Aorta (tissue), 5 donors: ENCODE measurements around the gene SULT1C3. TPM values are rescaled to one million over a fixed set of nuclear protein-coding genes. Genes with fewer than 3 reads are reported as not detected.

ENCODE experiments used
- ATAC-seq: fragments of 200-7000 bp; cut with Tn5 transposase; one replicate; pipeline ENCODE4 v1.9.1; 2022; ENCODE audit warnings: moderate library complexity; ENCODE audit not compliant: low FRiP score
- DNase-seq, 2 donors: peaks; one replicate each; pipeline ENCODE4 v3.0.0-alpha.2; 2020
- H3K27ac ChIP-seq, 2 donors: one replicate each; pipeline ENCODE4 v1.5.1; 2013; ENCODE audit warnings: low read length in 2 of 2, mild to moderate bottlenecking in 2 of 2, moderate library complexity in 2 of 2, control low read depth in 1 of 2, inconsistent platforms in 1 of 2, low read depth in 1 of 2
- H3K27me3 ChIP-seq, 2 donors: one replicate each; pipeline ENCODE4 v1.6.1; 2013; ENCODE audit warnings: control low read depth in 1 of 2, low read length in 1 of 2, mild to moderate bottlenecking in 1 of 2, moderate library complexity in 1 of 2; ENCODE audit not compliant: insufficient read depth in 2 of 2, control insufficient read depth in 1 of 2
- H3K36me3 ChIP-seq, 2 donors: one replicate each; pipeline ENCODE4 v1.6.1; 2013; ENCODE audit warnings: control low read depth in 1 of 2, low read length in 1 of 2, mild to moderate bottlenecking in 1 of 2; ENCODE audit not compliant: insufficient read depth in 2 of 2, control insufficient read depth in 1 of 2
- H3K4me1 ChIP-seq, 2 donors: one replicate each; pipeline ENCODE4 v1.6.1; 2013; ENCODE audit warnings: low read length in 2 of 2, control low read depth in 1 of 2, mild to moderate bottlenecking in 1 of 2, moderate library complexity in 1 of 2; ENCODE audit not compliant: insufficient read depth in 2 of 2, control insufficient read depth in 1 of 2
- H3K4me3 ChIP-seq, 2 donors: one replicate each; pipeline ENCODE4 v1.5.1; 2013; ENCODE audit warnings: low read length in 2 of 2, control low read depth in 1 of 2, mild to moderate bottlenecking in 1 of 2
- H3K9me3 ChIP-seq: one replicate; pipeline ENCODE4 v1.6.1; 2013; ENCODE audit warnings: mild to moderate bottlenecking, low read length; ENCODE audit not compliant: control insufficient read depth
- WGBS, 2 donors: extraction: QIAGEN DNeasy Blood & Tissue Kit; methylation state at CpG; one replicate each; pipeline ENCODE4 v1.1.7; 2013; 5-methylcytosine and 5-hydroxymethylcytosine counted together
- intact Hi-C, 2 donors: fragments of 100-400 bp; cut with DNase I; formaldehyde crosslinking; loops; one replicate each; pipeline versions ENCODE4 v1.14.2 to v1.15.0; 2022
- polyA plus RNA-seq, 2 donors: library from polyadenylated mRNA; stranded (reverse); fragments of 200-250 nt; gene quantifications; one replicate each; pipeline ENCODE4 v1.2.3, GENCODE V29; 2013
- total RNA-seq, 2 donors: library from RNA; stranded (reverse); fragmentation: NEBNext Ultra II Directional; extraction: Animal tissue kit (Norgen Biotek cat#: 25700); gene quantifications; one replicate each; pipeline ENCODE4 v1.2.1, GENCODE V29; 2021
- donor health status: healthy with polysubstance abuse.
- donor health status: Bipolar disorder and iron deficiency.
- donor health status: DM: no; HTN: no; CAD: no.
- donor health status: DM: no; HTN: no; CAD: no.
- donor health status: DM: yes; HTN: yes; CAD: no.

Gene SULT1C3
- total and polyA plus RNA-seq, 4 donors: not detected

DNA sequence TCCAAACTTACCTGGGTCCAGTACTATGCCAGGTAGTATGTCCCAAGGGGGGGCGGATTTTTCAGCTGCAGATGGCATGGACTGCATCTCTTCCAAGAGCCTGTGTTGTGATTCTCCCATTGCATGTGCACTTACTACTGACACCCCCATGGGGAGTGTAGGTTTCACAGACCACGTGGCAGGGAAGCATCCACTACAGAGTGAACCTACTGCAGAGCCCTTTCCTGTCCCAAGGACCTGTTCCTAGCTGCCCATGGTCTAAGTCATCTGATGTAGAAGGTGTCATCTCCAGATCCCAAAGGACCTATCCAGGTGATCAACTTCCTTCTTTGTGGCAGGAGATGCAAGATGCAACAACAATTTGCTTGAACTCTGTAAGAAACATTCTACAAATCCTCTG lies 9.9 kb upstream of the SULT1C3 start:
- no peak overlapping the region for H3K4me3 ChIP-seq
- DNase-seq (no peak), ATAC-seq (no peak)
- 76 to 85% methylated on average over 2 of the region's 2 CpGs for WGBS, 2 donors
- H3K27me3 ChIP-seq: no peaks in the 10 kb centered on the region
- H3K36me3 ChIP-seq: no peaks in the 10 kb centered on the region
- intact Hi-C loops: no loop called here
- no peak overlapping the region for H3K27ac ChIP-seq
- no peaks in the 10 kb centered on the region for H3K9me3 ChIP-seq
- H3K4me1 ChIP-seq: no peaks in the 10 kb centered on the region

DNA sequence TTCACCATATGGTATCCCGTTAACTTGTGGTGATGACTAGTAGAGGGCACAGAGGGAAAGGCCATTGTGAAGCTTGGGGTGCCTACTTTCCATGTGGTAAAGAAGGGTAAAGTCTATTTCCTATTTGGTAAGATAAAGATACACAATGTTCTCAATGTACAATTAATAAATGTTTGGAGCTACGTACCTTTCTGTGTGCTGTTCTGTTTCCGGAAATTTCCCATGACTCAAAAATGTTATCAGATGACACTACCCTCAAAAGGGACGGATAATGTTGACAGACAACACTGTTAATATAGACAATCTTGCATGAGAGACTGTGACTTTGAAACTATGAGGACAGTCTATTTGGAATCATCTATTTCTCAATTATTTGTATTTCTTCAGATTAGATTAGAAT lies 4.2 kb upstream of the SULT1C3 start:
- Histone ChIP-seq H3K4me1 (no peaks in the 10 kb centered on the region), H3K9me3 (peaks cover 4% of the 10 kb centered on the region), H3K4me3 (no peak overlapping the region), H3K27ac (no peak overlapping the region), H3K27me3 (no peaks in the 10 kb centered on the region), H3K36me3 (no peaks in the 10 kb centered on the region)
- 83 to 88% methylated on average over 4 of the region's 4 CpGs for whole genome bisulfite sequencing, 2 donors
- intact Hi-C loops: no loop called here
- ATAC-seq: no peak
- no peak for DNase-seq

DNA sequence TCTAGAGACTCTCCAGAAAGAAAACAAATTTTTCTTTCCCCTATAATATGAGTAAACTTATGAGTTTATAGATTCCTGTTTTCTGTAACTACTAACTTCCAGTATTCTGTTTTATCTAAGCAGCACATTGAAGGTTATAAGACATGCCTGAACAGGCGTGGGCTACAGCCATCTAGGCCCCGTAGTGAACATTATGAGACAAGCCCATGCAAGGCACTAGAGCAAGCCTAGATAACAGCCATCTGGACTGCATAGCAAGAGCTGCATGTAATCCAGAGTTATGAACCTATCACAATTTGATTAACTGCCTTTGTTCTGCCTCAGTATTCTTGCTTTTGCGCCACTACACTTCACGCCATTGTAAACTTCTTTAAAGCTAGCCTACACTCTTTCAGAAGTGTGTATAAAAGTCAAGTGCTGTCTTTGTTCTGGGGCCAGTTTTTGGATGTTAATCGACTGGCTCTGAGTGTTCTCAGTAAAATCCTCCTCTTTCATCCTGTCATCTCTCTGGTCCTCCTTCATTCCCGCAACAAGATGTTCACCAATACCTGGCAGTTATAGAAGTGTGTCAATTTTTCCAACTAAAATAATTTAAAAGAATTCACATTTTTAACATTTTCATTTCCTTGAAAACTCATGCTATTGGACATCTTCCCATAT lies 3.0 kb upstream of the SULT1C3 start:
- H3K27me3 ChIP-seq: no peaks in the 10 kb centered on the region
- no peak for DNase-seq
- no peak for ATAC-seq
- H3K36me3 ChIP-seq: no peaks in the 10 kb centered on the region
- intact Hi-C loops: no loop called here
- H3K27ac ChIP-seq: no peak overlapping the region
- H3K4me1 ChIP-seq: no peaks in the 10 kb centered on the region
- WGBS, 2 donors: 88 to 90% methylated on average over 6 of the region's 6 CpGs
- H3K4me3 ChIP-seq: no peak overlapping the region
- H3K9me3 ChIP-seq: peaks cover 4% of the 10 kb centered on the region

- intact Hi-C loops: no loop called here
- H3K36me3 ChIP-seq: no peaks in the 10 kb centered on the region
- DNase-seq: no peak
- peaks cover 4% of the 10 kb centered on the region for H3K9me3 ChIP-seq
- H3K27me3 ChIP-seq: no peaks in the 10 kb centered on the region
- no peak overlapping the region for H3K27ac ChIP-seq
- 87 to 92% methylated on average over 5 of the region's 5 CpGs for WGBS, 2 donors
- no peak overlapping the region for H3K4me3 ChIP-seq
- no peak for ATAC-seq
- H3K4me1 ChIP-seq: no peaks in the 10 kb centered on the region
These were observed 1.2 kb downstream of the SULT1C3 start for GRCh38 chr2:108240966-108241365.

GRCh38 chr2:108243566-108243965 lies 3.8 kb downstream of the SULT1C3 start:
- Histone ChIP-seq H3K27me3 (no peaks in the 10 kb centered on the region), H3K27ac (no peak overlapping the region), H3K4me1 (no peaks in the 10 kb centered on the region), H3K9me3 (no peaks in the 10 kb centered on the region), H3K36me3 (no peaks in the 10 kb centered on the region), H3K4me3 (no peak overlapping the region)
- WGBS, 2 donors: 48 to 65% methylated on average over 1 of the region's 1 CpG
- DNase-seq: no peak
- intact Hi-C loops: no loop called here
- ATAC-seq: no peak

DNA sequence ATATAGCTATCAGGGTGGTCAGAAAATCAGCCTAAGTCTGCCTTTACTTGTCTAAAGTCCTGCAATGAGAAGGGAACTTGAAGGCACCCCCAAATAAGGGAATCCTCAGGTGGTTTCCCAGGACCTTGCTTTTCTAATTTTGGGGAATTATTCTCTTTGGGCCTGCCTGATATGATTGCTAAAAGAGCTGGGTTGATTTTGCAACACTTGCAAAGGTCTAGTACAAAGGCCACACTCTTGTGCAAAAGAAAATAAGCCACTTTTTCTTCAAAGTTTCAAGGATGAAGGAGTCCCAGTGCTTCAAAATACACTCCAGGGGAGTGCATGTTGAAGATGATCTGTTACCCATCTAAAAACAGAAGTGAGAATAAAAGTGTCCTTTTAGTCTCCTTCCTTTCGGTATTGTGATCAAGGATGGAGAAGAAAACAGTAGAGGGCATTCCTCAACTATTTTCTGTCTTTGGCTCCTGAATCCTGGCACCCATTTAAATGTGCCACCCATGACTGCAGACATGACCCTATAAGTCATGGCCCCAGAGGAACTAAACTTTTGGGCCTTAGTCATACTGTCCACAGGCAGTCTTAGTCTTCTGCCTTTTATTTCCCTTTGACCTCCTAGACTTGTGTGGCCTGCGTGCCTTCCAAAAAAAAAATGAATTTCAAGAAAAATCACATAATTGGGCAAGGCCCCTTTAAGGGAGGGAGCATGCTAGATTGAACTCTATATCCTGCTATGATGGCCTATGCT lies 5.1 kb downstream of the SULT1C3 start:
- Histone ChIP-seq H3K36me3 (no peaks in the 10 kb centered on the region), H3K27me3 (no peaks in the 10 kb centered on the region), H3K9me3 (no peaks in the 10 kb centered on the region), H3K4me3 (no peak overlapping the region), H3K4me1 (no peaks in the 10 kb centered on the region), H3K27ac (no peak overlapping the region)
- DNase-seq (no peak), ATAC-seq (peak; percentile 33)
- intact Hi-C loops: no loop called here
- WGBS, 2 donors: 87% methylated on average over 2 of the region's 2 CpGs

GRCh38 chr2:108253106-108253505 lies 13.3 kb downstream of the SULT1C3 start:
- Histone ChIP-seq H3K4me3 (no peak overlapping the region), H3K27ac (no peak overlapping the region), H3K36me3 (no peaks in the 10 kb centered on the region), H3K9me3 (no peaks in the 10 kb centered on the region), H3K27me3 (no peaks in the 10 kb centered on the region), H3K4me1 (no peaks in the 10 kb centered on the region)
- ATAC-seq: no peak
- no peak for DNase-seq
- intact Hi-C loops: no loop called here
- 2 to 4% methylated on average over 1 of the region's 1 CpG for WGBS, 2 donors

GRCh38 chr2:108257757-108258331 lies 18.1 kb downstream of the SULT1C3 start:
- Histone ChIP-seq H3K4me3 (no peak overlapping the region), H3K36me3 (no peaks in the 10 kb centered on the region), H3K9me3 (no peaks in the 10 kb centered on the region), H3K27me3 (no peaks in the 10 kb centered on the region), H3K27ac (no peak overlapping the region), H3K4me1 (no peaks in the 10 kb centered on the region)
- DNase-seq: no peak
- ATAC-seq: no peak
- intact Hi-C loops: no loop called here
- WGBS, 2 donors: 68 to 76% methylated on average over 3 of the region's 3 CpGs

GRCh38 chr2:108260773-108261172 lies 21.0 kb downstream of the SULT1C3 start:
- H3K4me1 ChIP-seq: no peaks in the 10 kb centered on the region
- no peaks in the 10 kb centered on the region for H3K36me3 ChIP-seq
- peaks cover 1% of the 10 kb centered on the region for H3K9me3 ChIP-seq
- 76 to 85% methylated on average over 1 of the region's 1 CpG for WGBS, 2 donors
- no peak overlapping the region for H3K27ac ChIP-seq
- H3K27me3 ChIP-seq: no peaks in the 10 kb centered on the region
- DNase-seq: no peak
- H3K4me3 ChIP-seq: no peak overlapping the region
- ATAC-seq: no peak
- intact Hi-C loops: no loop called here
